SIG-M5 treated with dmso at 0.1 percent for 504 hours (cell line): ENCODE data around the gene TTC24.
"Not testable (repeated sequence)": the region's sequence is repeated elsewhere in the genome, so short reads cannot be mapped to it uniquely, and the experiment has no call there.

Source experiments
- DNase-seq: peaks from one replicate; lab custom pipeline; 2025; ENCODE audit not compliant: unreplicated experiment; lab: John Stamatoyannopoulos, UW

Gene TTC24

DNA sequence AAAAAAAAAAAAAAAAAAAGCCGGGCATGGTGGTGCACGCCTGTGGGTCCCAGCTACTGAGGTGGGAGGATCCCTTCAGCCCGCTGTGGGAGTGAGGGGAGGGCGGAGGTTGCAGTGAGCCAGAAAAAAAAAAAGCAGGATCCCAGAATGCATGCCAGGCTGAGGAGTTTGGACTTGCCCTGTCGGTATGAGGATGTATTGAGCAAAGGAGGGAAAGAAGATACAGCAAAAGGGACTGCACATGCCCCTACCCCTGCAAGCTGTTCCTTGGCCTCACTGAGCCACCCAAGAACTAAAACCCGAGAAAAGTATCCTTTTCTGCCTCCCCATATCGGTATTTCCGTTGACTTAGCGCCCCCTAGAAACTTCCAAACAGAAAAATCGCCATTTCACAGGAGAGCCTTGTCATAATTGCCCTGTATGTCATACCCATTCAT, 23.1 kb downstream of the TTC24 start:
- DNase-seq = peak; percentile 61

DNA sequence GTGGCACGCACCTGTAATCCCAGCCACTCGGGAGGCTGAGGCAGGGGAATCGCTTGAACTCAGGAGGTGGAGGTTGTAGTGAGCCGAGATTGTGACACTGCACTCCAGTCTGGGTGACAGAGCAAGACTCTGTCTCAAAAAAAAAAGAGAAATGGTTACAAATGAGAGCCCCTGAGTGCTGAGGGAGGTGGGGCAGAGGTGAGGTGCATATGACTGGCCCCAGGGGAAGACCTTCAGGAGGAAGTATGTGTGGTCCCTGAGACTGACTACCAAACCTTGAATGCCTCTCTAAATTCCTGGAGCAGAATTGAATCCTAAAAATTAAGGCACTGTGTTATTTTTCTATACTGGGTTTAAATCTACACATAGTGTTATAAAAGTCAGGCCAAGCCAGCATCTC, 27.8 kb downstream of the TTC24 start:
- DNase-seq = not testable (repeated sequence)

DNA sequence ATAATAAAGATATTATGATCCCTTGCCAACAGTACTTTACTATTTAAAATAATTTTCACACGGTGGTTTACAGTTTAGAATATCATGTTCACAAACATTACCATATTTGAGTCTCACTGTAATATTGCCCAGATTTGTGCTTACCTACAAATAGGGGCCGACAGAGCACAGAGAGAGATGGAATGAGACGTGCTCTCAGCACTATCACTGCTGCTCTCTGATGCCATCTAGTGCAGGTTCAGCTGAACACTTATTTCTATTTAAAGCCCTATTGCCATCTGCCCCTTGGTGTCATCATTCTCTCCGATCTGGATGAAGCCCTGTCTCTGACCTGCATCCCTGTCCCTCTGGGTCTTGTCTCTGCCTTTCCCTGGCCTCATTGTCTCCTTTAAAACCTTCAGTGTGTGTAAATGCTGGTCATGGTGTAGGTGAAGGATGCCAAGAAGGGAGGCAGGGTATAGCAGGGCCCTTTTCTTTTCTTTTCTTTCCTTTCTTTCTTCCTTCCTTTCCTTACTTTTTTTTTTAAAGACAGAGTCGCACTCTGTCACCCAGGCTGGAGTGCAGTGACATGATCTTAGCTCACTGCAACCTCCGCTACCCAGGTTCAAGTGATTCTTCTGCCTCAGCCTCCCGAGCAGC, 28.6 kb downstream of the TTC24 start:
- peak; percentile 95 for DNase-seq

DNA sequence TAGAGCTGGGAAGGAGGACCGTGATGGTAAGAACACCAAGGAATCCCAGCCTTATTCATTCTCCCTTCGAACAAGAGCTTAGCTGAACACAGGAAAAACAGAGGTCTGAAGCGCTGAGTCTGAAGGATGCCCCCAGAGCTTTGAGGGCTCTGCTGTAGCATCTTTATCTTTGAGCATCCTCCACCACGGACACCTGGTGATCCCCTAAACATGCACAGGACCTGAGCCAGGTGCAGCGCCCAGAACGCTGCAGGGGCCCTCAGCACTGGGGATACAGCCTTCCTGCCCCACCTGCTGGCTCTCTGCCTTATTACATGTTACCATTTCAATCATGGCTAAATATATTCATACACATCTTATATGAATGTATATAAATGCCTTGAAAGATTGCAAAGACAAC, 29.5 kb downstream of the TTC24 start:
- peak; percentile 57 for DNase-seq

DNA sequence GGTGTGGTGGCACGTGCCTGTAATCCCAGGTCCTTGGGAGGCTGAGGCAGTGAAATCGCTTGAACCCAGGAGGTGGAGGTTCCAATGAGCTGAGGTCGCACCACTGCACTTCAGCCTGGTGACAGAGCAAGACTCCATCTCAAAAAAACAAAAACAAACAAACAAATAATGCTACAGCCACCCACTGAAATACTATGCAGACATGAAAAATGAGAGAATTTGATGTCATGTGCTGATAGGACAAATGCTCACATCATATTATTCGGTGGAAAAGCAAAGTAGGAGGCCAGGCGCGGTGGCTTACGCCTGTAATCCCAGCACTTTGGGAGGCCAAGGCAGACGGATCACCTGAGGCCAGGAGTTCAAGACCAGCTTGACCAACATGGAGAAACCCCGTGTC, 30.5 kb downstream of the TTC24 start:
- DNase-seq = not testable (repeated sequence)

DNA sequence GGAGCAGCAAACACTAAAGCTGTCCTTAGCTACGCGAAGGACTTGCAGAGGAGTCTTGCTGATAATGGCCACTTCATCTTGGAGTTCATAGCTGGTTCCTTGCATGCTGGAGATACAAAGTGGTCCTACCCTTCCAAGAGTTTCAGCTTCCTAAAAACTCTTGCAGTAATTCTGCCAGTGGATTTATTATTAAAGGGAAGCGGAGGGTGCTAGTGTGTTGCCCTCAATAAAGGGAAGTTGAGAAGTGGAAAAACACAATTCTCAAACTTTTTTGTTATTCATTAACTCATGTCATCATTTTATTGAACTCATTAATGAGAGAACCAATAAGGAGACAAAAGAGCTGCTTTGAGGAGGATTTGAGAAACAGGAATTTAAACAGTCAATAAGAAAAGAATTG, 33.1 kb downstream of the TTC24 start:
- DNase-seq = no peak

DNA sequence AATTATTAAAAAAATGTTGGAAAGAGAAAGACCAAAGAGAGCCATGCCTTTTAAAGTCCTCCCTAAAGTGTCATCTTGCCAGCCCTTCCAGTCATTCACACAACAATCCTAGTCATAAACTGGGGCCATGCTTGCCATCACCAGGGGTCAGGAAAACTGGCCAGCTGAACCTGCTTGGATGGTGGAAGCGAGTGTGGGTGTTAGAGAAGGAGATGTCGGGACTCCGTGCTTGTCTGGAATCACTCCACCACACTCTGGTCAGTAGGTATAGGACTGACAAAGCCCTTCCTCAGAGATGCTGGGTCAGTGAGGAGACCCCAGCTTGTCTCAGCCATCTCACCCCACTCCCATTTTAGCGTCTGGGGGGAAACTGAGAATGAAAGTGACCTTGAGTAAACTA, 36.4 kb downstream of the TTC24 start:
- DNase-seq = no peak

DNA sequence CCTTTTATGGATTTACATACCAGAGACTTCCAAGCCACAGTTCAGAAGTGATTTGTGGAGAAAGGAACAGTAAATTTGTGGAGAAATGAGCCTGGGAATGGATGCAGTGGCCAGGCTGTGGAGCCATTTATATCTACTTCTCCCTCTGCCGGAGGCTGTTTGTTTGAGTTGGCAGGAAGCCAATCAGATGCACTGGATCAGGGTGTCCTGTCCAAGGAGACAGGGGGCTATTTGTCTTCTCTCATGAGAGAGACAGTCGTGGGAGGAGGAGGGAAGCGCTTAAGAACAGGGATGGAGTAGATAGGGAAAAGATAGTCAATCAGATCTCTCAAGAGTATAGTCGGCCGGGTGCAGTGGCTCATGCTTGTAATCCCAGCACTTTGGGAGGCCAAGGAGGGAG, 36.9 kb downstream of the TTC24 start:
- DNase-seq = no peak

DNA sequence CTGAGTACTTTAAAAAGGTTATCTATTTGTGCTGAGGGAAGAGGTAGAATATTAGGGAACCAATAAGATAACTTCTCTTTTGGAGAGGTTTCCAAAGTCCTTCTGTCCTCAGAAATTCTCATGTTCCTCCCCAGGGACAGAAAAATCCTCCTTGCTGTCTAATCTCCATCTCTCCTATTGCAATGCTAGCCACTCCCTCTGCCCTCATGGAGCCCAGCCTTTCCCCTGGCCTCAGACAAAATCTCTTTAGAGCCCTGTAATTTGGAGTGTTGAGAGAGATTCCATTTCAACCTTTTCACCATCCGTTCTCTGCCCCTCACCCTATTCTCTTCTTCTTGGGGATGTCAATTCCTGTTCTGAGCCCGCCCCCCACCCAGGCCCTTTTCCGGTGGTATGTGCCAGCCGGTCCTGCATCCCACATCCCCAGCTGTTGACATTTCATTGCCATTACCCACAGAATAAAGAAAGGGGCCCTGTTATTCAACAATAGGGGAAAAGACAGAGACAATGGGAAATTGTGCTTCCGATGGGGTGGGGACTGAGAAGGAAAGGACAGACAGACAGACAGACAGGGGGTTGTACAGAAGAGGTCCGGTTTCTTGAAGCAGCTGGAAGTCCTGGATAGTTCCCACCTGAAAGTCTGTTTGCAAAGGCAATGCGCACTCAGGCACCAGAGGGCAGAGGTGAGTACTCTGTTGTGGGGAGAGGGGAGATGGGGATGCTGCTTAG, 39.5 kb downstream of the TTC24 start, which contains the start of gene HAPLN2:
Gene HAPLN2, plus strand, starts transcription at position 563 of the 729 bp plus-strand sequence. CDS start 4,076 bp downstream, outside the sequence.
- DNase-seq = peak; percentile 33

DNA sequence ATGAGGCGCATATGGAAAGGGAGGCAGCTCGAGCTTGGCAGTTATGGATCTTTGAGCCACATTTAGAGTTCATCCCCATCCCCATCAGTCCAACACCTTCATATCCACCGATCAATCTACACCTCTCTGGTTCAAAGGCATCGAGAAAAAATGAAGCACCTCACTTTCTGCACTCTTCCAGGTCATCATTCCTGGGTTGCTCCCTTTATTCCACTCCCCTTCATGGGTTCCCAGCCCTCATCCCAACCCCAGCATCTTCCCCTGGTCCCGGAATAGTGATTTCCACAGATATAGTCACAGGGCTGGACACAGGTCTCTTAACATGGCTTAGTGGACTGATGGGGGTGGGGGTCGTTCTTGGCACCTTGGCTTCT, 40.0 kb downstream of the TTC24 start:
- no peak for DNase-seq

DNA sequence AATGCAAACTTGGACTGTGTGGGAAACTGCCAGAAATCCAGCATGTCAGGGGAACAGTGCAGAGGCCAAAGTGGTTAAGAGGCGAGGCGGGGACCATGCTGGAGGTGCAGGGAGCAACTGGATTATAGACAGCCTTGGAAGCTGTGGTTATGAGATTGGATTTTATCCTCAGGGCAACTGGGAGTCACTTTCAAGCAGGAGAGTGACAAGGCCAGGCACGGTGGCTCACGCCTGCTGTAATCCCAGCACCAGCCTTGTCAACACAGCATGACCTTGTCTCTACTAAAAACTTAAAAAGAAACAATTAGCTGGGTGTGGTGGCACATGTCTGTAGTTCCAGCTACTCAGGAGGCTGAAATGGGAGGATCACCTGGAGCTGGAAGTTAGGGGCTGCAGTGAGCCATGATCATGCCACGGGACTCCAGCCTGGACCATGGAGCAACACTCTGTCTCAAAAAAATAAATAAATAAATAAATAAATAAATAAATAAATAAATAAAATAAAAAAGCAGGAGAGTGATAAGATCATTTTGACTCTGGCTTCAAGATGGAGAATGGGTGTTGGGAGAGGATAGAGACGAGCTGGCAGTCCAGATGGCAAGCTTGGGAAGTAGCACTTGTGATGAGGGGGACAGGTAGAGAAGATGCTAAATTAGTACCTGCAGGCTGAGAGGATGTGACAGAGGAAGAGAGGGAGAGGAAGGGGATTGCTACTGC, 43.2 kb downstream of the TTC24 start:
- DNase-seq = no peak

DNA sequence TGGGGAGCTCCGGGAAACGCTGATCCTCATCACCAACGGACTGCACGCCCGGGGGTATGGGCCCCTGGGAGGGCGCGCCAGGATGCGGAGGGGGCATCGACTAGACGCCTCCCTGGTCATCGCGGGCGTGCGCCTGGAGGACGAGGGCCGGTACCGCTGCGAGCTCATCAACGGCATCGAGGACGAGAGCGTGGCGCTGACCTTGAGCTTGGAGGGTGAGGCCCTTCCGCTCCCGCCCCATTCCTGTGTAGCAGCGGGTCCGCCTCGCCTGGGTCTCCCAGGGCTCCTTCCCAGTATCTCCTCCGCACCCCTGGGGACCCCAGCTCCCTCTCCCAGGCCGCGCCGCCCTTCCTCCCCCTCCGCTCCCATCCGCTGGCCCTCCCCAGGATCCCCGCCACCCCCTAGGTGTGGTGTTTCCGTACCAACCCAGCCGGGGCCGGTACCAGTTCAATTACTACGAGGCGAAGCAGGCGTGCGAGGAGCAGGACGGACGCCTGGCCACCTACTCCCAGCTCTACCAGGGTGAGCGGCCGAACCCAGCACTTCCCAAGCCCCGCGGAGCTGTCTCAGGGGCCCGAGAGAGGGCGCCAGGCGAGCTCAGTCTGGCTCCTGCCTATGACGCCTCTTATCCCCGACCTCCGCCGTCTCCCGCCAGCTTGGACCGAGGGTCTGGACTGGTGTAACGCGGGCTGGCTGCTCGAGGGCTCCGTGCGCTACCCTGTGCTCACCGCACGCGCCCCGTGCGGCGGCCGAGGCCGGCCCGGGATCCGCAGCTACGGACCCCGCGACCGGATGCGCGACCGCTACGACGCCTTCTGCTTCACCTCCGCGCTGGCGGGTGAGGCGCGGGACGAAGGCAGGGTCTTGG, 44.7 kb downstream of the TTC24 start:
- peak; percentile 59 for DNase-seq

DNA sequence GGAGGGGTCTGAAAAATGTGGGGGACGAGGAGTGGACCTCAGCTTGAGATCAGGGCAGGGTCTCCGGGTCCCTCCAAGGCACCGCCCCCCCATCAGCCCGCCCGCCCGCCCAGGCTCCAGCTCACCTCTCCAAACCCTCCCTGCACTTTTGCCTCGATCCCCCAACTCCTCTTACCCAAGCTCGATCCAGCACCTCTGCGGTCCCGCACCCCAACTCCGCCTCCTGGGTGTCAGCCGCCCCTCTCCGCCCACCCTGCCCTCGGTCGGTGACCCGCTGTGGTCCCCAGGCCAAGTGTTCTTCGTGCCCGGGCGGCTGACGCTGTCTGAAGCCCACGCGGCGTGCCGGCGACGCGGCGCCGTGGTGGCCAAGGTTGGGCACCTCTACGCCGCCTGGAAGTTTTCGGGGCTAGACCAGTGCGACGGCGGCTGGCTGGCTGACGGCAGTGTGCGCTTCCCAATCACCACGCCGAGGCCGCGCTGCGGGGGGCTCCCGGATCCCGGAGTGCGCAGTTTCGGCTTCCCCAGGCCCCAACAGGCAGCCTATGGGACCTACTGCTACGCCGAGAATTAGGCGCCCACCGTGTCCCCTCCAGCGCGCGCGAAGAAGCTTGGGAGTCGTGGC, 45.4 kb downstream of the TTC24 start:
- DNase-seq = no peak

DNA sequence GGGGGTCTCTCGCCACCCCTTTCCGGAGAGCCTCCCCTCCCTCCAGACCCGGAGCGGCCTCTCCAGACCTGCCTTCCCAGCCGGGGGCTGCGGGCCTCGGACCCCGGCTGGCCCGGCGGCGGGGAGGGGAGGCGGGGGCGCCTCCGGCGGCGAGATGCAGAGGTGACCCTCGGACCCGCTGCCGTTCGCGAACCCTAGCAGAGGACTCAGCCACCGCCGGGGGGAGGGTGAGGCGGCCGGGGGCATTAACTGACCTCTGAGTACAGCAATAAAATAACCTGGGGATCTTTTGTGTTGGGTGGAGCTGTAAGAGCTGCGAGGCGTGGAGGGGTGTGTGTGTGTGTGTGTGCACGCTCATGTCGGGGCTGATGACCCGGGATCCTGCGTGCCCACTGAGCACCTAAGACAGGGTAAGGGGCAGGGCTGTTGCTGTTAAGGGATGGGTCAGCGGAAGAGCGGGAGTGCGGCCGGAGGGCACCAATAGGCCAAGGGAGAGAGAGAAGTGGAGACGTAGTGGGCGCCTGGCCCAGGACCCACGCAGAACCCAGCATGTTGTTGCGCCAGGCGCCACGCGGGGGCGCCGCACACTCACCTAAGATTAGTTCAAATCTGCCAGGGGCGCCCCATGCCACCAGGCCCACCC, 46.0 kb downstream of the TTC24 start:
- DNase-seq = no peak

DNA sequence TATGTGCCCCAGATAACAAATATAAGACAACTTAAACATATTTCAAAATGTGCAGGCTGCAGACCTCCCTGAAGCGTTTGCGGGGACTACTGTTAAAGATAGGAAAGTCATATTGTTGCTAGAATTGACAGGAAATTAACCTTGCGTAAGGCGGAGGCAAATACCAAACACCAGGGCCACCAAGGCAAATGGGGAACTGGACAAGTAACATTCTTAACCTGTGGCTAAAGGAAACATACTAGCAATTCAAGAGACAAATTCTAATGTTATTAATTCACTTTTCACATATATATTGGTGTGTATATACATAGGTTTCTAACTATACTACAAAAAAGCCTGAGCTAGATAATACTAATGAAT, 46.5 kb downstream of the TTC24 start:
- no peak for DNase-seq

DNA sequence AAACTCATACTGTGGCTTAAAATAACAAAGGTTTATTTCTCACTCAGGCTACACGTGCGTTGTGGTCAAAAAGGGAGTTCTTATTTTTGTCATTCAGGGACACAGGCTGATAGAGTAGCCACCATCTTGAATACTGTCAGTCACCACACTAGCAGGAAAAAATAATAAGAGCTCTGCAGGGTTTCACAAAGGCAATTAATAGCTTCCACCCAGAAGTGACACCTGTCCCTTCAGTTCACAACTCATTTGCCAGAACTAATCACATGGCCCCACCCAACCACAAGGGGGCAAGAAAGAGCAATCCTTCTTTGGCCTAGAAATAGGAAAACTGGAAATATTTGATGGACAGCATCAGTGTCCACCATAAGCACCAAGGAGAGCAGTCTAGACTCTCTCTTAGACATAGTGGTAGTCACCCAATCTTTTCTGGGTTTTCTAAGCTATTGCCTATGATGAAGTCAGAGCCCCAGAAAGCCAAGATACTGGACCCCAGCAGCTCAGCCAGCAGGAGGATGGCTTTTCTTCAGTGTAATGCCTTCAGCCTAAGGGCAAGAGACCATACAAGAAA, 47.9 kb downstream of the TTC24 start:
- DNase-seq = peak; percentile 50

DNA sequence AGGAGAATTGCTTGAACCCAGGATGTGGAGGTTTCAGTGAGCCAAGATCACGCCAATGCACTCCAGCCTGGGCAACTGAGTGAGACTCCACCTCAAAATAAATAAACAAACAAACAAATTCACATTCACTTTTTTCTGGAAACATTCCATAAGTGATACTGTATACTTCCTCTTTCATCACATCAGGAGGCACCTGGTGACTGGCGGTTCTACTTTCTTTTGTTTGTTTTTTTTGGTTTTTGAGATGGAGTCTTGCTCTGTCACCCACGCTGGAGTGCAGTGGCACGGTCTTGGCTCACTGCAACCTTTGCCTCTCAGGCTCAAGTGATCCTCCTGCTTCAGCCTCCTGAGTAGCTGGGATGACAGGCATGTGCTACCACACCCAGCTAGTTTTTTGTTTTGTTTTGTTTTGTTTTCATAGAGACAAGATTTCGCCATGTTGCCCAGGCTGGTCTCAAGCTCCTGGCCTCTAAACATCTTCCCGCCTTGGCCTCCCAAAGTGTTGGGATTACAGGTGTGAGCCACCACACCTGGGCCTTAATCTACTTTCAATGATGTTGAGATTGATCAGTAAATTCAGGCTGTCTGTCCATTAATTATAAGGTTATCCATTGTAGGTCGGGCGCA, 50.4 kb downstream of the TTC24 start:
- DNase-seq = no peak

DNA sequence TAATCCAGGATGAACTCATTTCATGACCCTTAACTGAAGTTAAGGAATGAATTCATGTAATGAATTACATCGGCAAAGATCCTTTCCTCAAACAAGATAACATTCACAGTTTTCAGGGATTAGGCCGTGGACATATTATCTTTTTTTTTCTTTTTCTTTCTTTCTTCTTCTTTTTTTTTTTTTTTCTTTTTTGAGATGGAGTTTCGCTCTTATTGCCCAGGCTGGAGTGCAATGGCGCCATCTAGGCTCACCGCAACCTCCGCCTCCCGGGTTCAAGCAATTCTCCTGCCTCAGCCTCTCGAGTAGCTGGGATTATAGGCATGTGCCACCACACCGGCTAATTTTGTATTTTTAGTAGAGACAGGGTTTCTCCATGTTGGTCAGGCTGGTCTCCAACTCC, 51.6 kb downstream of the TTC24 start:
- not testable (repeated sequence) for DNase-seq

DNA sequence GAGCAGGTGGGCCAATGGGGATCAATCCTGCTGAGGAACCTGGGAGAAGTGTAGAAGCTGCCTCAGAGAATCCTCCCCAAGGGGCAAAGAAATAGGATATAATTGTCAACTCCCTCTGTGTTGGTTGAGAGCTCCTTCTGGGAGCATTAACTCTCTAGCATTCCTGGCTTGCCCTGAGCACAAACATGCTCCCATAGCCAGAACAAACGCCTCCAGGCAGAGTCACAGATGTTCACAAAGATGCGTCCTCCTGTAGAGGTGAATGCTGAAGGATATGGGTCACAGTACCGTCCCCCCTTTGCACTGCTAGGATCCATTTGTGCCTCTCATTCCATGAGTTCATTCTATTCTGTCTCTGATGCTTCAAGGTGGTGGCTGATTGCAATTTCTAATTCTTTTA, 52.8 kb downstream of the TTC24 start:
- DNase-seq = no peak
